ENCODE results near the gene TMEM11. TPM values are rescaled to one million over a fixed set of nuclear protein-coding genes. Genes with fewer than 3 reads are reported as not detected.

The TMEM11 gene
- total RNA-seq, 4 donors from 2014 or later, result 25.6 to 38.0 (median 33.8) TPM

DNA sequence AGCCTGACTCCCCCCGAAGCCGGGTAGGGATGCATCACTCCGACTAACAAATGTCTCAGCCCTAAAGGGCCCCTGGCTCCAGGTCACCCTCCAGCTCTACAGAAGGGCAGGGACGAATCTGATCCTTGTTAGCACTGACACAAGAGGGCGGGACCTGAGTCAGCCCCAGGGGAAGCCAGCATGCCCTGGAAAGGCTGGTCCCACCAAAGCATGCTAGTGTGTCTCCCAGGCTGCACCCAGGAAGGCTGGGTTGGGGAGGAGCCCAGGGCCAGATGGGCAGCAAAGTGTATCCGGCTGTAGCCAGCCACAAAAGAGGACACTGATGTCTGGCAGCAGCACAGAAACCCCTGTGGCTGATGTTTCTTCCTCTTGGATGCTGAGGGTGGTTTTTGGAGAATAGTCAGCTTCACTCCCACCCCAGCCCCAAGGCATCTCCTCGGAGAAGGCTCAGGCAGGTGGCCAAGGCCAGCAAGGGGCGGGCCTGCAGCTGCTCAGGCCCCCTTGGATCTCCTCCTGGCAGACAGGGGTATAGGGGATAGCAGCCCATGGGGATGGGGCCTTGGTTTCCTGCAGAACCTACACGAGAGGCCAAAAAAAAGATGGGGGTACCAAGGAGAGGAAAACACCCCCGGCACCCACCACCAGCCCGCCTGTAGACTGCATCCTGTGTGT is 28.2 kb upstream of the TMEM11 start:
- Histone ChIP-seq H3K4me1 (peaks cover 12% of the 10 kb centered on the region), H3K4me3 (no peak overlapping the region), H3K36me3 (peaks cover 22% of the 10 kb centered on the region), H3K9me3 (no peaks in the 10 kb centered on the region), H3K27ac (no peak overlapping the region), H3K27me3 (no peaks in the 10 kb centered on the region)
- 63% methylated on average over 6 of the region's 11 CpGs for WGBS
- TF ChIP-seq POLR2AphosphoS5 (IDR thresholded peaks at IDR 0.05) (no peak), EP300 (IDR thresholded peaks at IDR 0.05) (no peak), POLR2A (IDR thresholded peaks at IDR 0.05) (no peak)
- TF ChIP-seq, protein P1, sequence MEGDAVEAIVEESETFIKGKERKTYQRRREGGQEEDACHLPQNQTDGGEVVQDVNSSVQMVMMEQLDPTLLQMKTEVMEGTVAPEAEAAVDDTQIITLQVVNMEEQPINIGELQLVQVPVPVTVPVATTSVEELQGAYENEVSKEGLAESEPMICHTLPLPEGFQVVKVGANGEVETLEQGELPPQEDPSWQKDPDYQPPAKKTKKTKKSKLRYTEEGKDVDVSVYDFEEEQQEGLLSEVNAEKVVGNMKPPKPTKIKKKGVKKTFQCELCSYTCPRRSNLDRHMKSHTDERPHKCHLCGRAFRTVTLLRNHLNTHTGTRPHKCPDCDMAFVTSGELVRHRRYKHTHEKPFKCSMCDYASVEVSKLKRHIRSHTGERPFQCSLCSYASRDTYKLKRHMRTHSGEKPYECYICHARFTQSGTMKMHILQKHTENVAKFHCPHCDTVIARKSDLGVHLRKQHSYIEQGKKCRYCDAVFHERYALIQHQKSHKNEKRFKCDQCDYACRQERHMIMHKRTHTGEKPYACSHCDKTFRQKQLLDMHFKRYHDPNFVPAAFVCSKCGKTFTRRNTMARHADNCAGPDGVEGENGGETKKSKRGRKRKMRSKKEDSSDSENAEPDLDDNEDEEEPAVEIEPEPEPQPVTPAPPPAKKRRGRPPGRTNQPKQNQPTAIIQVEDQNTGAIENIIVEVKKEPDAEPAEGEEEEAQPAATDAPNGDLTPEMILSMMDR (IDR thresholded peaks at IDR 0.05), result no peak
- DNase-seq (ENCODE audit: low spot score in 2 of 2), result no peak

DNA sequence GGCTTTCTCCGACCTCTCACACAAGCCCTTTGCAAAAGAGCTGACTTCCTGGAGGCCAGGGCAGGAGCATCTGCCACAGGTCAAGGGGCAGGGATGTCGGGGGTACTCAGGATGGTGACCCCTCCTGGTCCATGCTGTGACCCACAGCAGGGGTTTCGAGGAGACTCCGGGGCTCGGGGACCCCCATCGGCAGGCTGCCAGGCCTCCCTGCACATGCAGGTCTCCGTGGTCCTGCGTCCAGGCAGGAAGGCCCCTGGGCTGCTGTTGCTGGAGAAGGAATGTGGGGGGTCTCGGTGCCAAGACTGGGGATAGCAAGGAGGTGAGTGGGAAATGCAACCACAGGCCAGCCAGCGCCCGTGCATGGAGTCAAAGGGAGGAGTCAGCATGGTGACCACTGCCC is 27.6 kb upstream of the TMEM11 start:
- 83% methylated on average over 8 of the region's 11 CpGs for WGBS

DNA sequence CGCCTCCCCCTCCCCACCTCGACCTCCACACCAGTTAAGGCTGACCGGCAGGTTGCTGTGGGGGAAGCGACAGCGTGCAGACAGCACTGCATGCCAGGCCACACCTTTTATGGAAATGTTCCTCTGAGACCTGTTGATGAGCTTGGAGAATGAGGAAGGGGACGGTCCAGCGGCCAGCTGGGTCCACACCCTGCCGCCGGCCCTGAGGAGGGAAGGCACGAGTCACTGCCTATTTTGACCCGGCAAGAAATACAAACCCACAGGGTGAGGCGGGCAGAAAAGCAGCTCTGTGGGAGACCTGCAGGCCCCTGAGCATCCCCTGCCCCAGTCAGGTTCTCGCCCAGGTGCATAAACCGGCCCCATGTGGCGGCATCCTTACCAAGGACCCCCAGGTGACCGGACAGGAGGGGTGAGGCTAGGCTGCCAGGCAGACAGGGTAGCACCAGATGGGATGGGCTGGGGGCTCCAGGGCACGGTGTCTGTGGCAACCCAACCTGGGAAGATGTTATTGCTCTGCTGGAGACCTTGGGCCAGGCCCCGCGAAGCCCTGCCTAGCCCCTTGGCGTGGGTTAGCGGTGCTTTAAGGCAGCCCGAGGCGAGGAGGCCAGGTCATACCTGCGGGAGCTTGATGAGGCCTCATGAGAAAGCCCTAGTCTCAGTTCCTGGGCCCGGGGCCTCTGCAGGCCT is 26.6 kb upstream of the TMEM11 start:
- Histone ChIP-seq H3K27ac (no peak overlapping the region), H3K4me1 (peaks cover 12% of the 10 kb centered on the region), H3K4me3 (no peak overlapping the region), H3K36me3 (peaks cover 22% of the 10 kb centered on the region), H3K9me3 (no peaks in the 10 kb centered on the region), H3K27me3 (no peaks in the 10 kb centered on the region)
- no peak for DNase-seq (ENCODE audit: low spot score in 2 of 2)
- WGBS, result 80% methylated on average over 6 of the region's 25 CpGs
- TF ChIP-seq POLR2A (IDR thresholded peaks at IDR 0.05), result no peak
- no peak for TF ChIP-seq POLR2AphosphoS5 (IDR thresholded peaks at IDR 0.05)
- TF ChIP-seq EP300 (IDR thresholded peaks at IDR 0.05), result no peak
- TF ChIP-seq, protein P1 (IDR thresholded peaks at IDR 0.05), result no peak

More for the DNA sequence above, 27.6 kb upstream of the TMEM11 start:
- H3K27me3 ChIP-seq, result no peaks in the 10 kb centered on the region
- no peak overlapping the region for H3K27ac ChIP-seq
- H3K4me1 ChIP-seq, result peaks cover 12% of the 10 kb centered on the region
- H3K36me3 ChIP-seq, result peaks cover 22% of the 10 kb centered on the region
- no peaks in the 10 kb centered on the region for H3K9me3 ChIP-seq
- no peak overlapping the region for H3K4me3 ChIP-seq
- TF ChIP-seq EP300 (IDR thresholded peaks at IDR 0.05), result no peak
- no peak for TF ChIP-seq POLR2AphosphoS5 (IDR thresholded peaks at IDR 0.05)
- no peak for DNase-seq (ENCODE audit: low spot score in 2 of 2)

DNA sequence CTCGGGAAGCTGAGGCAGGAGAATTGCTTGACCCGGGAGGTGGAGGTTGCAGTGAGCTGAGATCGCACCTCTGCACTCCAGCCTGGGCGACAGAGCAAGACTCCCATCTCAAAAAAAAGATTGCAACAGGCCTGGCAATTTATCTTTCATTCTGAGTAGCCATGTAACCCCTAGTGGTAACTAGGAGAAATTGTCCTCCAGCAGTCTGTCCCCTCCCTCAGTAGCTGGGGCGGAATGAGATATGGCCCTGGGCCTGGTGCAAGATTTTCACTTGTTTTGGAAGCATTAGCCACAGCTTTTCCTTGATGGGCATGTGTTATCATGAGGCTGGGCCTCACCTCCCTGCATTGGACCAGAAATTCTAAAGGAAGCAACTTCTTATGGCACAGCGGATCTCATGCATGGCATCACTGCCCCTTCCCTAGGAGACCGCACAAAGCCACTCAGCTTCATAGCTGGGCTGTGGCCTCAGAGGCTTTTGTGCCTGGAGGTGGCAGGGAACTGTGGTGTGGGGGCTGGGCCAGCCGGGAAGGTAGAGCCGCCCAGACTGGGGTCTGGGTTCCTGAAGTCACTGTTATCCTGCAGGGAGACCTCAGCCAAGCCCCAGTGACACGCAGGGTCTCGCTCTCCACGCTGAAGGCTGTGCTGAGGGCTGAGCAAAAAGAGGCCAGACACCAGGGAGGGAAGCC is 25.9 kb upstream of the TMEM11 start:
- TF ChIP-seq POLR2A (IDR thresholded peaks at IDR 0.05) (no peak), EP300 (IDR thresholded peaks at IDR 0.05) (no peak)
- TF ChIP-seq, protein P1 (IDR thresholded peaks at IDR 0.05), result peak in 1 of 2 donors; percentile 37
- Histone ChIP-seq H3K4me3 (no peak overlapping the region), H3K27ac (no peak overlapping the region), H3K27me3 (no peaks in the 10 kb centered on the region), H3K9me3 (no peaks in the 10 kb centered on the region), H3K4me1 (peaks cover 12% of the 10 kb centered on the region), H3K36me3 (peaks cover 22% of the 10 kb centered on the region)
- WGBS, result 76% methylated on average over 12 of the region's 12 CpGs
- no peak for DNase-seq (ENCODE audit: low spot score in 2 of 2)

DNA sequence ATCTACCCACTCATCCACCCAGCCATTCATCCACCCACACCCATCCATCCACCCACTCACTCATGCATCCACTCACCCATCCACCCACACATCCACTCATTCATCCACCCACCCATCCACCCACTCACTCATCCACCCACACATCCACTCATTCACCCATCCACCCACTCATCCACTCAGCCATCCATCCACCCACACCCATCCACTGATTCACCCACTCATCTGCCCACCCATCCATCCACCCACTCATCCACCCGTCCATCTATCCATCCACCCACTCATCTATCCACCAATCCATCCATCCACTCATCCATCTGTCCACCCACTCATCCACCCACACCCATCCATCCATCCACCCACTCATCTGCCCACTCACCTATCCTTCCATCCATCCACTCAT is 22.0 kb upstream of the TMEM11 start:
- no peak for DNase-seq (ENCODE audit: low spot score in 2 of 2)
- Histone ChIP-seq H3K4me3 (no peak overlapping the region), H3K36me3 (no peaks in the 10 kb centered on the region), H3K27me3 (no peaks in the 10 kb centered on the region), H3K9me3 (no peaks in the 10 kb centered on the region), H3K4me1 (peaks cover 14% of the 10 kb centered on the region), H3K27ac (no peak overlapping the region)
- WGBS, result 84% methylated on average over 1 of the region's 1 CpG
- TF ChIP-seq, protein P1 (IDR thresholded peaks at IDR 0.05), result no peak
- TF ChIP-seq EP300 (IDR thresholded peaks at IDR 0.05) (no peak), POLR2AphosphoS5 (IDR thresholded peaks at IDR 0.05) (no peak), POLR2A (IDR thresholded peaks at IDR 0.05) (no peak)
